SK-N-SH (cell line): ENCODE results near the gene ZBTB12. TPM values are rescaled to one million over a fixed set of nuclear protein-coding genes. Genes with fewer than 3 reads are reported as not detected.

Source experiments
- CTCF ChIA-PET: fragments of 300-600, 350-600 bp; formaldehyde crosslinking; extraction: SDS; loops from one replicate; lab custom pipeline; 2021; lab: Yijun Ruan, JAX
- POLR2A ChIA-PET: fragments of 350-600 bp; sonication (Branson Sonifier 250); formaldehyde crosslinking; extraction: SDS; loops from one replicate; lab custom pipeline; 2020; ENCODE audit warnings: antibody characterized with exemption, inconsistent platforms; lab: Yijun Ruan, JAX
- DNase-seq: peaks from one replicate; pipeline ENCODE4 v3.0.0; 2012
- H2AFZ ChIP-seq: fragments of 200-600 bp; sonication (generic); 2 replicates; pipeline ENCODE4 v1.8.1; 2016; ENCODE audit warnings: antibody characterized with exemption, mild to moderate bottlenecking, low read depth
- H3F3A ChIP-seq: fragments of 200-600 bp; sonication (generic); replicated peaks from 2 replicates; pipeline ENCODE3; 2016; ENCODE audit warnings: antibody characterized with exemption, mild to moderate bottlenecking; ENCODE audit not compliant: insufficient read depth
- H3K27ac ChIP-seq, 2 experiments: fragments of 200-500 bp in 1 of 2; fragments of 200-600 bp in 1 of 2; sonication (Bioruptor generic) in 1 of 2; sonication (generic), shearing (Covaris generic) in 1 of 2; 2 replicates each; pipeline versions ENCODE4 v1.5.1 to v1.6.1; 2014 to 2016; ENCODE audit warnings: low read depth in 2 of 2, inconsistent platforms in 1 of 2, low read length in 1 of 2, mild to moderate bottlenecking in 1 of 2, mixed read lengths in 1 of 2
- H3K27me3 ChIP-seq: fragments of 200-600 bp; sonication (generic), shearing (Covaris generic); 2 replicates; pipeline ENCODE4 v1.6.1; 2016; ENCODE audit warnings: mixed run types; ENCODE audit not compliant: insufficient read depth
- H3K36me3 ChIP-seq, 2 experiments: fragments of 200-500 bp in 1 of 2; fragments of 200-600 bp in 1 of 2; sonication (Bioruptor generic) in 1 of 2; sonication (generic) in 1 of 2; replicated peaks in 1 of 2; 2 replicates each; pipeline versions ENCODE3 to v1.5.1; 2014 to 2016; ENCODE audit warnings: low read length in 1 of 2, mild to moderate bottlenecking in 1 of 2; ENCODE audit not compliant: insufficient read depth in 2 of 2, control insufficient read depth in 1 of 2
- H3K4me1 ChIP-seq, 2 experiments: fragments of 200-500 bp in 1 of 2; fragments of 200-600 bp in 1 of 2; sonication (Bioruptor generic) in 1 of 2; sonication (generic), shearing (Covaris generic) in 1 of 2; 2 replicates each; pipeline versions ENCODE4 v1.5.1 to v1.6.1; 2014 to 2016; ENCODE audit warnings: low read depth in 1 of 2, low read length in 1 of 2, mixed run types in 1 of 2; ENCODE audit not compliant: insufficient read depth in 2 of 2, control insufficient read depth in 1 of 2
- H3K4me2 ChIP-seq: fragments of 200-600 bp; sonication (generic), shearing (Covaris generic); 2 replicates; pipeline ENCODE4 v1.6.1; 2017; ENCODE audit warnings: mixed run types
- H3K4me3 ChIP-seq, 2 experiments: fragments of 200-500 bp in 1 of 2; fragments of 200-600 bp in 1 of 2; sonication (Bioruptor generic) in 1 of 2; sonication (generic), shearing (Covaris generic) in 1 of 2; 2 replicates each; pipeline versions ENCODE4 v1.5.1 to v1.8.1; 2014 to 2016; ENCODE audit warnings: low read depth in 2 of 2, inconsistent platforms in 1 of 2, low read length in 1 of 2, mild to moderate bottlenecking in 1 of 2, mixed read lengths in 1 of 2, moderate library complexity in 1 of 2
- H3K79me2 ChIP-seq: fragments of 200-600 bp; sonication (generic); 2 replicates; pipeline ENCODE4 v1.8.1; 2017; ENCODE audit warnings: mild to moderate bottlenecking; ENCODE audit not compliant: insufficient read depth
- H3K9ac ChIP-seq: fragments of 200-600 bp; sonication (generic); 2 replicates; pipeline ENCODE4 v1.6.1; 2017; ENCODE audit warnings: mixed run types
- H3K9me2 ChIP-seq: fragments of 200-600 bp; sonication (generic); 2 replicates; pipeline ENCODE4 v1.6.1; 2017; ENCODE audit warnings: mixed run types
- H3K9me3 ChIP-seq: fragments of 200-600 bp; sonication (generic); 2 replicates; pipeline ENCODE4 v1.6.1; 2017; ENCODE audit warnings: mixed run types, mild to moderate bottlenecking, moderate library complexity
- H4K20me1 ChIP-seq: fragments of 200-600 bp; sonication (generic); 2 replicates; pipeline ENCODE4 v1.6.1; 2017; ENCODE audit warnings: mild to moderate bottlenecking, mixed run types; ENCODE audit not compliant: insufficient read depth
- FOXJ3 ChIP-seq: sonication (generic); formaldehyde crosslinking; IDR thresholded peaks from 2 replicates; pipeline ENCODE4 v1.5.1; 2020; ENCODE audit warnings: mild to moderate bottlenecking, missing genetic modification reagents
- FOXM1 ChIP-seq: IDR thresholded peaks from 2 replicates; pipeline ENCODE4 v1.4.0; 2012; ENCODE audit warnings: low read depth, mild to moderate bottlenecking
- GABPA ChIP-seq: IDR thresholded peaks from 2 replicates; pipeline ENCODE4 v1.4.0; 2012; ENCODE audit warnings: low read depth, mild to moderate bottlenecking
- IRF3 ChIP-seq: fragments of 150-350 bp; IDR thresholded peaks from 2 replicates; pipeline ENCODE4 v1.6.1; 2016; ENCODE audit warnings: mild to moderate bottlenecking, low read depth, low read length
- JUND ChIP-seq: IDR thresholded peaks from 2 replicates; pipeline ENCODE4 v1.4.0; 2012
- MEF2A ChIP-seq: IDR thresholded peaks from 2 replicates; pipeline ENCODE4 v1.4.0; 2012; ENCODE audit warnings: low read depth, borderline replicate concordance
- NFIC ChIP-seq: IDR thresholded peaks from 2 replicates; pipeline ENCODE4 v1.4.0; 2012; ENCODE audit warnings: borderline replicate concordance
- NRF1 ChIP-seq: IDR thresholded peaks from 2 replicates; pipeline ENCODE4 v1.6.1; 2012; ENCODE audit warnings: low read depth, mild to moderate bottlenecking, low read length
- PBX3 ChIP-seq: IDR thresholded peaks from 2 replicates; pipeline ENCODE4; 2012
- POLR2AphosphoS5 ChIP-seq: IDR thresholded peaks from 2 replicates; pipeline ENCODE4 v1.6.1; 2012; ENCODE audit warnings: low read depth, low read length
- RAD21 ChIP-seq: IDR thresholded peaks from 2 replicates; pipeline ENCODE4 v1.6.1; 2012; ENCODE audit warnings: mild to moderate bottlenecking, low read length
- REST ChIP-seq: IDR thresholded peaks from 2 replicates; pipeline ENCODE4 v1.6.1; 2012; ENCODE audit warnings: mild to moderate bottlenecking, low read depth, low read length, moderate library complexity
- RFX5 ChIP-seq: IDR thresholded peaks from 2 replicates; pipeline ENCODE4 v1.6.1; 2012; ENCODE audit warnings: mild to moderate bottlenecking, improper control_type of control experiment, low read length
- RXRA ChIP-seq: IDR thresholded peaks from 2 replicates; pipeline ENCODE4 v1.4.0; 2012; ENCODE audit warnings: low read depth, mild to moderate bottlenecking, borderline replicate concordance
- SIN3A ChIP-seq: IDR thresholded peaks from 2 replicates; pipeline ENCODE4 v1.6.1; 2012; ENCODE audit warnings: low read depth, mild to moderate bottlenecking, low read length, moderate library complexity, borderline replicate concordance
- TCF12 ChIP-seq: IDR thresholded peaks from 2 replicates; pipeline ENCODE4 v1.4.0; 2012
- TEAD4 ChIP-seq: IDR thresholded peaks from 2 replicates; pipeline ENCODE4 v1.4.0; 2012; ENCODE audit warnings: mild to moderate bottlenecking, borderline replicate concordance; ENCODE audit not compliant: insufficient read depth
- USF1 ChIP-seq: IDR thresholded peaks from 2 replicates; pipeline ENCODE4 v1.4.0; 2012; ENCODE audit warnings: low read depth, borderline replicate concordance
- YY1 ChIP-seq: IDR thresholded peaks from 2 replicates; pipeline ENCODE4 v1.4.0; 2012; ENCODE audit warnings: low read depth, mild to moderate bottlenecking
- WGBS: methylation state at CpG from one replicate; pipeline ENCODE4 v1.1.6; 2017; ENCODE audit warnings: low lambda C conversion rate; 5-methylcytosine and 5-hydroxymethylcytosine counted together
- polyA plus RNA-seq, 3 experiments: library from polyadenylated mRNA; depleted of rRNA; stranded (reverse); fragments of >200 nt; gene quantifications; 2 replicates each; pipeline ENCODE4 v1.2.3, GENCODE V29; 2012

Gene ZBTB12
- polyA plus RNA-seq, 1 of the 3 experiments (the other 2 are of a cell fraction): 8.3 TPM

GRCh38 chr6:31878222-31878621 lies 23.7 kb downstream of the ZBTB12 start:
- Histone ChIP-seq H3K4me3 (no peak overlapping the region), H3K4me2 (no peak overlapping the region), H3K79me2 (no peaks in the 10 kb centered on the region), H3K27ac (no peak overlapping the region), H3K9me2 (no peaks in the 10 kb centered on the region), H3K4me1 (no peaks in the 10 kb centered on the region), H4K20me1 (no peaks in the 10 kb centered on the region), H3F3A (peaks cover 5% of the 10 kb centered on the region), H3K9me3 (no peaks in the 10 kb centered on the region), H3K9ac (no peak overlapping the region), H3K27me3 (no peaks in the 10 kb centered on the region), H2AFZ (no peak overlapping the region), H3K36me3 (peaks cover 0 to 30% of the 10 kb centered on the region in 2 experiments)
- peak; percentile 6 for DNase-seq
- ChIA-PET CTCF (no interaction called here), POLR2A (no interaction called here)
- TF ChIP-seq RFX5 (no peak), NFIC (no peak), JUND (no peak), RXRA (no peak), SIN3A (no peak), USF1 (no peak), FOXJ3 (CRISPR knock-in tag) (no peak), MEF2A (no peak), TCF12 (no peak), PBX3 (no peak), NRF1 (no peak), POLR2AphosphoS5 (no peak), TEAD4 (no peak), GABPA (no peak), RAD21 (no peak), YY1 (no peak), REST (no peak), IRF3 (no peak), FOXM1 (no peak)
- WGBS: no CpG with 5 or more reads among the region's 3 CpGs
